Activated B cell treated with CpG ODN at 0.5 μM for 24 hours (primary cell): ENCODE results near the gene OR2L8. TPM values are rescaled to one million over a fixed set of nuclear protein-coding genes. Genes with fewer than 3 reads are reported as not detected.
A peak's percentile ranks its signal among the peaks of the same experiment; 100 is the strongest.

Experiments
- ATAC-seq: fragments of 200-7000 bp; cut with Tn5 transposase; one replicate; pipeline ENCODE4 v1.10.0; 2021; ENCODE audit warnings: low read depth, mild to moderate bottlenecking, moderate library complexity
- CTCF ChIA-PET: fragments of 350-600 bp; sonication (Branson Sonifier 250); formaldehyde crosslinking; loops from one replicate; lab custom pipeline; 2021; ENCODE audit warnings: antibody characterized with exemption; lab: Charles Lee
- POLR2A ChIA-PET: fragments of 350-600 bp; sonication (Branson Sonifier 250); formaldehyde crosslinking; loops from one replicate; lab custom pipeline; 2021; ENCODE audit warnings: antibody characterized with exemption; lab: Charles Lee
- DNase-seq: peaks from one replicate; pipeline ENCODE4 v3.0.0; 2022
- H3K27ac Mint-ChIP-seq: one replicate; pipeline ENCODE4 v1.8.0; 2020; ENCODE audit warnings: mixed read lengths
- H3K27me3 Mint-ChIP-seq: one replicate; pipeline ENCODE4 v1.8.0; 2021; ENCODE audit warnings: mixed read lengths
- H3K36me3 Mint-ChIP-seq: one replicate; pipeline ENCODE4 v1.8.0; 2021; ENCODE audit warnings: low read depth, mixed read lengths
- H3K4me1 Mint-ChIP-seq: one replicate; pipeline ENCODE4 v1.8.0; 2021; ENCODE audit warnings: mixed read lengths
- H3K4me3 Mint-ChIP-seq: one replicate; pipeline ENCODE4 v1.8.0; 2020; ENCODE audit warnings: mild to moderate bottlenecking, mixed read lengths
- H3K9me3 Mint-ChIP-seq: one replicate; pipeline ENCODE4 v1.8.0; 2020; ENCODE audit warnings: mixed read lengths
- CTCF ChIP-seq: fragments of 200-600 bp; IDR thresholded peaks from one replicate; pipeline ENCODE4 v1.8.0; 2022; ENCODE audit warnings: antibody characterized with exemption, mild to moderate bottlenecking
- intact Hi-C: fragments of 100-400 bp; cut with micrococcal nuclease; formaldehyde crosslinking; loops from one replicate; pipeline ENCODE4 v1.15.1; 2024
- total RNA-seq: library from RNA; stranded (reverse); gene quantifications from 2 replicates; pipeline ENCODE4 v1.2.3, GENCODE V29; 2022

The OR2L8 gene
- not detected in 2 replicates for total RNA-seq

GRCh38 chr1:247948558-247948957, at the start of gene OR2L8:
Gene OR2L8, plus strand, starts transcription at chr1:247948858. Its CDS starts 0 bp downstream, at chr1:247948858.
- POLR2A ChIA-PET = no interaction called here

GRCh38 chr1:247904122-247904521, 44.5 kb upstream of the OR2L8 start:
- Mint-ChIP-seq H3K4me1 (peaks cover 26% of the 10 kb centered on the region), H3K36me3 (peaks cover 2% of the 10 kb centered on the region), H3K4me3 (no peak overlapping the region), H3K9me3 (peaks cover 10% of the 10 kb centered on the region), H3K27me3 (no peaks in the 10 kb centered on the region), H3K27ac (no peak overlapping the region)
- ATAC-seq (no peak), DNase-seq (no peak)
- POLR2A ChIA-PET = no interaction called here
- CTCF ChIA-PET = no interaction called here
- intact Hi-C loops = no loop called here
- no peak for TF ChIP-seq CTCF

More at GRCh38 chr1:247948558-247948957, at the start of gene OR2L8:
- Mint-ChIP-seq H3K27me3 (no peaks in the 10 kb centered on the region), H3K36me3 (no peaks in the 10 kb centered on the region), H3K4me1 (no peaks in the 10 kb centered on the region), H3K9me3 (peaks cover 4% of the 10 kb centered on the region), H3K27ac (no peak within 1 kb of the TSS), H3K4me3 (no peak within 1 kb of the TSS)
- intact Hi-C loops = no loop called here
- ATAC-seq (no peak), DNase-seq (no peak)
- CTCF ChIA-PET = no interaction called here
- no peak for TF ChIP-seq CTCF

- H3K4me1 Mint-ChIP-seq = peaks cover 26% of the 10 kb centered on the region
- intact Hi-C loops = no loop called here
- no peak overlapping the region for H3K27ac Mint-ChIP-seq
- no peak overlapping the region for H3K4me3 Mint-ChIP-seq
- ChIA-PET CTCF (no interaction called here), POLR2A (no interaction called here)
- ATAC-seq (no peak), DNase-seq (no peak)
- TF ChIP-seq CTCF = no peak
- H3K9me3 Mint-ChIP-seq = peaks cover 10% of the 10 kb centered on the region
- H3K36me3 Mint-ChIP-seq = peaks cover 2% of the 10 kb centered on the region
- H3K27me3 Mint-ChIP-seq = no peaks in the 10 kb centered on the region
Observed at GRCh38 chr1:247905181-247905580, 43.5 kb upstream of the OR2L8 start.

- DNase-seq (no peak), ATAC-seq (peak; percentile 18)
- peak overlapping the region; percentile 80 for H3K27ac Mint-ChIP-seq
- no peak for TF ChIP-seq CTCF
- intact Hi-C loops = loop anchor here (1.0 kb wide), 1 partner anchor 26 kb away; no protein-coding TSS in a partner anchor
- peaks cover 2% of the 10 kb centered on the region for H3K36me3 Mint-ChIP-seq
- peaks cover 26% of the 10 kb centered on the region for H3K4me1 Mint-ChIP-seq
- peak overlapping the region; percentile 79 for H3K4me3 Mint-ChIP-seq
- POLR2A ChIA-PET = no interaction called here
- CTCF ChIA-PET = no interaction called here
- no peaks in the 10 kb centered on the region for H3K27me3 Mint-ChIP-seq
- H3K9me3 Mint-ChIP-seq = peaks cover 10% of the 10 kb centered on the region
Observed at GRCh38 chr1:247905910-247906503, 42.7 kb upstream of the OR2L8 start.

- Mint-ChIP-seq H3K9me3 (peaks cover 10% of the 10 kb centered on the region), H3K27ac (peak overlapping the region; percentile 80), H3K4me3 (peak overlapping the region; percentile 79), H3K27me3 (no peaks in the 10 kb centered on the region), H3K4me1 (peaks cover 26% of the 10 kb centered on the region), H3K36me3 (peaks cover 2% of the 10 kb centered on the region)
- peak; percentile 21 for ATAC-seq
- CTCF ChIA-PET = no interaction called here
- intact Hi-C loops = loop anchor here (1.0 kb wide), 1 partner anchor 26 kb away; no protein-coding TSS in a partner anchor
- POLR2A ChIA-PET = no interaction called here
- no peak for TF ChIP-seq CTCF
- no peak for DNase-seq
Observed at GRCh38 chr1:247906504-247907047, 42.1 kb upstream of the OR2L8 start.
